GM12864 (cell line): ENCODE results near the gene ZNF19.
A peak's percentile ranks its signal among the peaks of the same experiment; 100 is the strongest.

Experiments
- DNase-seq: peaks from one replicate; pipeline ENCODE4 v3.0.0-alpha.2; 2011; ENCODE audit warnings: low read depth
- H3K4me3 ChIP-seq: 2 replicates; pipeline ENCODE4 v1.5.1; 2011; ENCODE audit warnings: mild to moderate bottlenecking, low read depth, low read length, control low read depth
- TF ChIP-seq, protein P1 (sequence below): IDR thresholded peaks from 2 replicates; pipeline ENCODE4 v1.5.1; 2011; ENCODE audit warnings: low read depth, mild to moderate bottlenecking, moderate library complexity, low read length, control low read depth, inconsistent platforms; ENCODE audit errors: missing control alignments

The ZNF19 gene

DNA sequence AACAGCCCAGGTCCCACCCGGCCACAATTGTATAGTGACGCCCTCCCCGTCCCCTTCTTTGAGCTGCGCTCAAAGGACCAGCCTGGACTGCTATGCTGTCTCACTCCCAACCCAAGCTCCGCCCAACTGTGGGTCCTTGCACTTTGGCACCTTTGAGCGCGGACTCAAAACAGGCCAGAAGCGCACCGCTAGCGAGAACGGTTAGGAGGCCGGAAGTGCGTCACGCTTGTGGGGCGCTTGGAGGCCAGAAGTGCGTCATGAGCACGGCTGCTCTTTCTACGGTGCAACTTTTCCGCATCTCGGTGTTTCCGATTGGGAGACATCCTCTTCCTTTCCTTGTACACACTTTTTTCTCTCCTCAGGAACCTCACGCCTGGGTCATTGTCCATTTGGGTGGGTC lies at the start of gene ZNF19:
Gene ZNF19 (minus strand): TSS at position 203 of the 400 bp plus-strand sequence. CDS start 7,210 bp downstream, outside the sequence.
- no peak for DNase-seq
- H3K4me3 ChIP-seq: no peak within 1 kb of the TSS
- TF ChIP-seq, protein P1, sequence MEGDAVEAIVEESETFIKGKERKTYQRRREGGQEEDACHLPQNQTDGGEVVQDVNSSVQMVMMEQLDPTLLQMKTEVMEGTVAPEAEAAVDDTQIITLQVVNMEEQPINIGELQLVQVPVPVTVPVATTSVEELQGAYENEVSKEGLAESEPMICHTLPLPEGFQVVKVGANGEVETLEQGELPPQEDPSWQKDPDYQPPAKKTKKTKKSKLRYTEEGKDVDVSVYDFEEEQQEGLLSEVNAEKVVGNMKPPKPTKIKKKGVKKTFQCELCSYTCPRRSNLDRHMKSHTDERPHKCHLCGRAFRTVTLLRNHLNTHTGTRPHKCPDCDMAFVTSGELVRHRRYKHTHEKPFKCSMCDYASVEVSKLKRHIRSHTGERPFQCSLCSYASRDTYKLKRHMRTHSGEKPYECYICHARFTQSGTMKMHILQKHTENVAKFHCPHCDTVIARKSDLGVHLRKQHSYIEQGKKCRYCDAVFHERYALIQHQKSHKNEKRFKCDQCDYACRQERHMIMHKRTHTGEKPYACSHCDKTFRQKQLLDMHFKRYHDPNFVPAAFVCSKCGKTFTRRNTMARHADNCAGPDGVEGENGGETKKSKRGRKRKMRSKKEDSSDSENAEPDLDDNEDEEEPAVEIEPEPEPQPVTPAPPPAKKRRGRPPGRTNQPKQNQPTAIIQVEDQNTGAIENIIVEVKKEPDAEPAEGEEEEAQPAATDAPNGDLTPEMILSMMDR: no peak

DNA sequence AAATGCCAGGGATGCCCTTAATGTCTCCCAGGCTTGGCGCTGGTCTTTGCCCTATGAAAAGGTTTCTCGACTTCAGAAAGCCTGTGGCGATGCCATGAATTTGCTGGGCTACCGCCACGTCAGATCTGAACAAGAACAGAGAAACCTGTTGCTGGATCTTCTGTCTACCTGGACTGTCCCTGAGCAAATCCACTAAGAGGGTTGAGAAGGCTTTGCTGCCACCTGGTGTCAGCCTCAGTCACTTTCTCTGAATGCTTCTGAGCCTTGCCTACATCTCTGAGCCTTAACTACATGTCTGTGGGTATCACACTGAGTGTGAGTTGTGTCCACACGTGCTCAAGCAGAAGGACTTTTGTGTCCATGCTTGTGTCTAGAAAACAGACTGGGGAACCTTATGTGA lies 48.5 kb upstream of the ZNF19 start:
- H3K4me3 ChIP-seq: no peak overlapping the region
- TF ChIP-seq, protein P1: peak; percentile 84
- peak; percentile 21 for DNase-seq

DNA sequence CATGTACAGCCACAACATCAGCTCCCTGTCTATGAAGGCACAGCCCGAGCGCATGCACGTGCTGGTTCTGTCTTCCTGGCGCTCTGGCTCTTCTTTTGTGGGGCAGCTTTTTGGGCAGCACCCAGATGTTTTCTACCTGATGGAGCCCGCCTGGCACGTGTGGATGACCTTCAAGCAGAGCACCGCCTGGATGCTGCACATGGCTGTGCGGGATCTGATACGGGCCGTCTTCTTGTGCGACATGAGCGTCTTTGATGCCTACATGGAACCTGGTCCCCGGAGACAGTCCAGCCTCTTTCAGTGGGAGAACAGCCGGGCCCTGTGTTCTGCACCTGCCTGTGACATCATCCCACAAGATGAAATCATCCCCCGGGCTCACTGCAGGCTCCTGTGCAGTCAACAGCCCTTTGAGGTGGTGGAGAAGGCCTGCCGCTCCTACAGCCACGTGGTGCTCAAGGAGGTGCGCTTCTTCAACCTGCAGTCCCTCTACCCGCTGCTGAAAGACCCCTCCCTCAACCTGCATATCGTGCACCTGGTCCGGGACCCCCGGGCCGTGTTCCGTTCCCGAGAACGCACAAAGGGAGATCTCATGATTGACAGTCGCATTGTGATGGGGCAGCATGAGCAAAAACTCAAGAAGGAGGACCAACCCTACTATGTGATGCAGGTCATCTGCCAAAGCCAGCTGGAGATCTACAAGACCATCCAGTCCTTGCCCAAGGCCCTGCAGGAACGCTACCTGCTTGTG lies 47.8 kb upstream of the ZNF19 start:
- TF ChIP-seq, protein P1: no peak
- H3K4me3 ChIP-seq: no peak overlapping the region

DNA sequence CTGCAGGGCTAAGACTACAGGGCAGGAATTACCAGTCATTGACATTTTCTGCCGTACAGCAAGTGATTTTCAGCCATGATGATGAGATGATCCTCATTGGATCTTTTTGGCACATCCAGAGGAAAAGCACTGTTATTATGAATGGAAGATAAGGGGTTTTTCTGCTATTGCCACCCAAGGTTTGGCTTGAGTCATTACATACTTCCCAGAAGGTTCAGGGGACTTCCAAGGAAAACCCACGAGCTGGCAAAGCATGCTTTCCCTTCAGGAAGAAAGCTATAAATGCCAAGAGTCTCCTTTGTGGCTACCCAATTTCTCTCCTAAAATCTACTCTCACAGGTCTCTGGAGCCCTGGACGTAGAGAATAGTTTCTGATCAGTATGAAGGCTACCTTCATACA lies 43.2 kb upstream of the ZNF19 start:
- TF ChIP-seq, protein P1: no peak
- no peak for DNase-seq
- no peak overlapping the region for H3K4me3 ChIP-seq

More for the DNA sequence above, 47.8 kb upstream of the ZNF19 start:
- no peak for DNase-seq

DNA sequence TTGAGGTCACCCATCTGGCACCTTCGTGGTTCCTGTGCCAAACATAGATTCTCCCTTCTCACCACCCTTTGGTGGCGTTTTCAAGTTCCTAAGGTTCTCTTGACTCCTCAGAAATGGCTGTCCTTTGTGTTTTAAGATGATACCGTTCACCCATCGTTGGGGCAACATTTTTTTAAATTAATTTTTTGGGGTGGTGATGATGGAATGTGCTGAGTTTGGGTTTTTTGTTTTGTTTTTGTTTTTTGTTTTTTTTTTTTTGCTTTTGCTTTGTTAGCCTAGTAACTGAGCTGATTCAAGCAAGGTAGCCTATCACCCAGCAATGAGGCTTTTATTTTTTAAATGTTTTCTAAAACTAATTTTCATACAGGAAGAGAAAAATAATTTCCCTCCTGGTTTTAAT lies 39.7 kb upstream of the ZNF19 start:
- DNase-seq: no peak
- TF ChIP-seq, protein P1: no peak
- H3K4me3 ChIP-seq: no peak overlapping the region

DNA sequence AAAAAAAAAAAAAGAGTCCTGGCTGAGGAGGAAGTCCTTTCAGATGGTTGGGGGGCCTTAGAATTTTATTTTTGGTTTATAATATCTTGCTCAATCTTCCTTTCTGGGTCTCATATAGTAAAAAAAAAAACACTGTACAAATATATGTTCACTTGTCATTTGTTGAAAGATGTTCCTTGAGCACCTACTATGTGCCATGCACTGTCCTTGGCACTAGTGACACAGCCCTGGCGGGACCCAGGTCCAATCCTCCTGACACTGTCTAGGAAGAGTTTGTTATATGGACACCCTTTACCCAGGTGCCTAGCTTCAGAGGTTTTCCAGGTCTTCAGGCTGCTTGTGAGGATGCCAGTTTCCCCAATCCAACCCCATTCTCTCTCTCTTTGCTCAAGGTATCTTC lies 39.1 kb upstream of the ZNF19 start:
- no peak for DNase-seq
- no peak overlapping the region for H3K4me3 ChIP-seq
- TF ChIP-seq, protein P1: no peak

DNA sequence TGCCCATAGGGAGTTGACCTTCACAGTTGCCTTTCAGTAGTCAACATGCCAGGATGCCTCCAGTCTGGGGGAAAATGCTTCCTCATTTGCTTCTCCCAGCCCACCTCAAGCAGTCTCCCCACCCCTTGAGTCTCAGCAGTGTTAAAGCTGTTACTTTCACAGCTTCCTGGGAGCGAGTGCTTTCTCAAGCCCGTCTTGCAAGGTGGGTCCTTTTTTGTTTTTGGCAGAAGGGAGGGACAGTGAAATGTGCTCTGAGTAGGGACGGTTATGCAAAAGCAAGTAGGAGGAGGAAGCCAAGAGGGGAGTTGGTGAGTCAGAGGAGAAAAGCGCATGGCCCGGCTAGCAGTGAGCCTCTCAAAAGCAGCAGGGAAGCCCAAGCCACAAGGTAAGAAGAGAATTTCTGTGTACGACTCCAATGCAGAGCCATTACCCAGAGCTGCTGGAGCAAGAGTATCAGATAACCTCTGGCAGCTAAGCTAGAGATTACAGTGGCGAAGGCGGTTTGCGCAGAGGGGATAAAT lies 37.0 kb upstream of the ZNF19 start, which contains the start of gene CHST4:
Gene CHST4 (plus strand): TSS at position 316 of the 521 bp plus-strand sequence. CDS start 10,252 bp downstream, outside the sequence.
- no peak within 1 kb of the TSS for H3K4me3 ChIP-seq
- TF ChIP-seq, protein P1: no peak
- no peak for DNase-seq
